Stimulated activated CD4-positive, alpha-beta T cell treated with anti-CD3 and anti-CD28 coated beads, Interleukin-2, amount 100 ng/mL, for 24 hours (primary cell): ENCODE results near the gene RAB40C.

ENCODE experiments used
- DNase-seq, 2 donors: peaks; one replicate each; pipeline ENCODE4 v3.0.0-alpha.2; 2020

RAB40C gene

DNA sequence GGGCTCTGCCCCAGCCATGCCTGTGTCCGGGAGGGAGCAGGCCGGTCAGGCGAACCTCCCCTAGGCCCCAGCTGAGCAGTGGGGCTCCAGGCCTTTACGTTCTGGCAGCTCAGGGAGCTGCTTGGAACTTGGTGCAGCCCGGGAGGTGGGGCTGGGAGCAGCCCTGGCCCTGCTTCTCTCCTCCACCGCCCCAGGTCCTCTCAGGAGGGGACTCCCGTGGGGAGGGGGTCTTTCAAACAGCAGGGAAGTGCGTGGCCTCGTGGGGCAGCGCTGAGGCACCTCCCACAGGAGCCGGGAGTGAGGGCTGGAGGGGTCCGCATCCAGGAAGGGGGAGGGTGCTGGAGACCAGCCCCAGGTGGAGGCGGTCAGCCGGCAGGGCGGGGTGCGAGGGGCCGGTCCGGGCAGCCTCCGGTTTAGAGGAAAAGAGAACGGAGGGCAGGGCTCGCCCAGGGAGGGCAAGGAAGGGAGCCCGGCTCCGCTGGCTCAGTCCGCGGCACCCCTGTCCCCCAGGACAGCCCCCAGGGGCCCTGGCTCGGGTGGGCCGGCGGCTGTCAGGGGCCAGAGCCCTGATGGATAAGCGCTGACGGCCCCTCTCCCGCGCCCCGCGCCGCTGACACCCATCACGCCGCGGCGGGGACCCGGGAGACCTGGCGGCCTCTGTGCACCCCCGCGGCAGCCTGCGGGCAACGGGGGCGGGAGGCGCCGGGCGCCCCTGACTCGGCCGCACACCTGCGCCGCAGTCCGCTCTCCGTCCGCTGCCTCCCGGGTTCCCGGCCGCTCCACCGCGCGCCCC is 30.3 kb upstream of the RAB40C start:
- DNase-seq = no peak

DNA sequence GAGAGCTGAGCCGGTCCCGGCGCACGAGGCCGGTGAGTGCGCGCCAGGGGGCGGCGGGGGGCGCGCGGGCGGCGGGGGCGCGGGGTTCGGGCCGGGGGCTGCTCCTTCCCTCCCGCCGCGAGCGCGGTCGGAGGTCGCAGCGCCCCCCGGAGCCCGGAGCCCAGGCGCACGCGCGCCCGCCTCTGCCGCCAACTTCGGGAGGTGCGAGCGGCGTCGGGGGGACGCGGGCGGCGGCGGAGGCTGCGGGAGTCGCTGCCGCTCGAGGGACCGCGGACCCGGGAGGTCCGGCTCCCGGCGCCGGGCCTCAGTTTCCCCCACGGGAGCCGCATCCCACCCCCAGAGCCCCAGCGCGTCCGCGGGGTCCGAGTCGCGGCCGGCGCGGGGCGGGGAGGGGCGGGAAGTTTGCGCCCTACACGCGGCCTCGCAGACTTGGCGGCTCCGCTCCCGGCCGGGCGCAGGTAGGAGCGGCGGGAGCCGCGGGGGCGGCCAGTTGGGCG is 29.6 kb upstream of the RAB40C start, which contains the start of gene PRR35:
Gene PRR35 (plus strand): TSS at position 191 of the 497 bp plus-strand sequence. CDS start 2,901 bp downstream, outside the sequence.
- no peak for DNase-seq

DNA sequence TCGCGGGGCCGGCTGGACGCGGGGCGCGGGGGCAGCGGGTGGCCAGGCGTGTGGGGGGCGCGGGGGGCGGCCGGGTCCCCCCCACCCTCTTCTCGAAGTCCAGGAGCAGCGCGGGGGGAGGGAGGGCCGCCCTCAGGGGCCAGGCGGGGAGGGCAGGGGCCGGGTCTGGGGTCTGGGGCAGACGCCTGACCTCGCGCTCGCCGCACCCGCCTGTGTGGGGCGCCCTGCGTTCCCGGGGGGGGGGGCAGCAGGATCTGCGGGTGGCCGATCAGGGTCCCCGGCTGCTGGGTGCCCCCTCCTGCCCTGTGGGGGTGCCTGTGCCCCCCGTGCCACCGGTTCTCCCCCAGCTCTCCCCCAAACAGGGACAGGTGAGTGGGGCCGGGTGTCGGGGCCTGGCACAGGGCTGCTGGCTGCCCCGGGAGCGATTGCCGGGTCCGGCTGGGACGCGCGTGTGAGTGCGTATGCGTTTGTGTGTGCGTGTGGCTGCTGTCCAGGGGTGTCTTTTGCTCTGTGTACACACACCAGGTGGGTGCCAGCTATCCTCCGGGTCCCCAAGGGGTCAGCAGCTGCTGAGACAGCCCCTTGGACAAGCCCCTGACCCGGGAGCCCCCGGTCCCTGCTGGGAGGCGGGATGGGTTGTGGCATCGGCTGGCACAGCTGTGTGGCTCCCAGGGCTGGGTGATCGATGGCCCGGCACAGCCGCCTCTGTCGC is 29.0 kb upstream of the RAB40C start:
- no peak for DNase-seq

DNA sequence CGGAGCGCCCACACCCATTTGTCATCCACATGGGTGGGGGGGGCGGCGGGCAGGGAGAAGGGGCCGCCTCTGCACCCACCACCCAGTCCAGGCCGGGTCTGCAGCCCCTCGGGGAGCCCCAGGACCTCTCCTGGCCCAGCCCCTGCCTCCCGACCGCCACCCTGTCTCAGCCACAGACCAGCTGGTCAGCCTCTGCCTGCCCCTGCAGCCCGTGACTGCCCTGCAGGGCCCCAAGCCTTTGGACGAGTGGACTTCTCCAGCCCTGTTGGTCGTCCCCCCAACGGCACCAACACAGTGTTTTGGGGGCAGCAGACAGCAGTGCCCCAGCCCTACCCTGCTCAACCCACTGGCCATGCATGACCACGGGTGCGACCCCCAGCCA is 28.5 kb upstream of the RAB40C start:
- DNase-seq = no peak

DNA sequence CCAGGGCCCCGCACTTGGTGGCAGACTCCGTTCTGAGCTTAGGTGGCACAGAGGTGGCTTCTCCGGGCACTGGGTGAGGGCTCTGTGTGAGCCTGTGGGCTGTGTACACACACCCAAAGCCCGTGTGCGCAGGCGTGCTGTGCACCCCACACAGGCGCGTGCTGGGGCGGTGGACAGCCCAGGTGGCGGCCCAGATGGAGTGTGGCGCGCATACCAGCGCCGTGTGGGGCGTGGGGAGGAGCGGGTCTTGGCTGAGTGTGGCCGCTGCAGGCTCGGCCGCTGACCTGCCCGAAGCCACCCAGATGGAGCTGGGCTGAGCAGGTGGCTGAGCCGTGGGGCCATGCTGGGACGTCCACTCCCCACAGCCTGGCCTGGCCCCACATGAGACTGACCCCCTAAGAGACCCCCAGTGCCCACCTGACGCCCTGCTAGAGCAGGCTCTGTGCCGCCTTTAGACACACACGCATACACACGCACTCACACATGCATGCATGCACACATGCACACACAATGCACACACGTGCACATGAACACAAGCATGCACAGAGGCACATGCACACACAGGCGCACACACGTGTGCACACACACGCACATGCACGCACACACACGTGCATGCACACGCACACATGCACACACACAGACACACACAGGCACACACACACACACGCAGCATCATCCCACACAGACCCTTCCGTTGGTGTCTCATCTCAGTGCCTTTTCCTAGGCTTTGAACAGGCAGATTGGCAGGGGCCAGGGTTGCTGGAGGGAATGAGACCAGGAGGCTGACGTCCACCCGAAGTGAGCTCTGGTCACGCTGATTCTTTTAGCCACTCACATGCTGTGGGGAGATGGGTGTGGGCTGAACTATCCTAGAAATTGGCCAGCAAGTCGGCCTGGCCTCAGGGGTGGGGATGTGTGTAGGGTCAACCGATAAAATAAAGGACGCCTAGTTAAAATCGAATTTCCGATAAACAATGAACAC is 27.6 kb upstream of the RAB40C start:
- no peak for DNase-seq

DNA sequence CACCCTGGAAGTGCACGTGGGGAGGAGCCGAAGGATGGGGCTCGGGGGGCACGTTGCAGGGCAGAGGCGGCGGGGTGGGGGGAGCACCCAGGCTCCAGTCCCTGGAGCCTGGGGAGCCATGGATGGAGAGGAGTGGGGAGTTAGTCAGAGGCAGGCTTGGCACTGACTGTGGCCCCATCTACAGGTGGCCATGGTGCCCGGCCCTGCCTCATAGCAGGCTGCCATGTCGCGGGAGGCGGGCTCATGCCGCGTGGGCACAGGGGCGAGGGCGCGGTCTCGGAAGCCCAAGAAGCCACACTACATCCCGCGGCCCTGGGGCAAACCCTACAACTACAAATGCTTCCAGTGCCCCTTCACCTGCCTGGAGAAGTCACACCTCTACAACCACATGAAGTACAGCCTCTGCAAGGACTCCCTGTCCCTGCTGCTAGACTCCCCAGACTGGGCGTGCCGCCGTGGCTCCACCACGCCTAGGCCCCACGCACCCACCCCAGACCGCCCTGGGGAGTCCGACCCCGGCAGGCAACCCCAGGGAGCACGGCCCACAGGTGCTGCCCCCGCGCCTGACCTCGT is 26.7 kb upstream of the RAB40C start:
- DNase-seq = no peak

DNA sequence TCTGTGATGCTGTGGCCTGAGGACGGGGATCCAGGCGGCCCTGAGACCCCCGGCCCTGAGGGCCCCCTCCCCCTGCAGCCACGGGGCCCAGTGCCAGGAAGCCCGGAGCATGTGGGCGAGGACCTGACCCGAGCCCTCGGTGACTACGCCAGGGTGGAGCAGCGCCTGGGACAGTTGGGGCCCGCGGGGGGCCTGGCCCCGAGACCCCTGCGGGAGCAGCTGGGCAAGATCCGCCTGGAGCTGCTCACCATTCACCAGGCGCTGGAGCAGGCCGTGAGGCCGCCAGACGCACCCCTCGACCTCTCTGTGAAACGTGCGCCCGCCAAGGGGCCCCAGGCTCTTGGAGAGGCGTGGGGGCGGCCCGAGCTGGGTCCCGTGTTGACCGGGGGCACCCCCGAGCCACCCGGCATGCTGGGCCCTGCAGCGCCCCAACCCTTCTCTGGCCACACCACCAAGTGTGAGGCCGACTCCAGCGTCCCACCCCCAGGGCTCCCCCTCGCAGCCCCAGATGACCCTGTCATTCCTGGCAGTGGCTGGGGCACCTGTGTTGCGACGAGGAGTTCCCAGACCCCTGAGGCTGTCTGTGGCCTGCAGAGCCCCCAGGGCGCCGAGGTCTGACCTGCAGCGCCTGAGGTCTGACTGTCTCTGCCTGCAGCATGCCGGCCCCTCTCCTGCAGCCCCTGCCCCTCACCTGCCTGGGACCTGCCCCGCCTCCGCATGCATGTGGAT is 25.0 kb upstream of the RAB40C start:
- no peak for DNase-seq

DNA sequence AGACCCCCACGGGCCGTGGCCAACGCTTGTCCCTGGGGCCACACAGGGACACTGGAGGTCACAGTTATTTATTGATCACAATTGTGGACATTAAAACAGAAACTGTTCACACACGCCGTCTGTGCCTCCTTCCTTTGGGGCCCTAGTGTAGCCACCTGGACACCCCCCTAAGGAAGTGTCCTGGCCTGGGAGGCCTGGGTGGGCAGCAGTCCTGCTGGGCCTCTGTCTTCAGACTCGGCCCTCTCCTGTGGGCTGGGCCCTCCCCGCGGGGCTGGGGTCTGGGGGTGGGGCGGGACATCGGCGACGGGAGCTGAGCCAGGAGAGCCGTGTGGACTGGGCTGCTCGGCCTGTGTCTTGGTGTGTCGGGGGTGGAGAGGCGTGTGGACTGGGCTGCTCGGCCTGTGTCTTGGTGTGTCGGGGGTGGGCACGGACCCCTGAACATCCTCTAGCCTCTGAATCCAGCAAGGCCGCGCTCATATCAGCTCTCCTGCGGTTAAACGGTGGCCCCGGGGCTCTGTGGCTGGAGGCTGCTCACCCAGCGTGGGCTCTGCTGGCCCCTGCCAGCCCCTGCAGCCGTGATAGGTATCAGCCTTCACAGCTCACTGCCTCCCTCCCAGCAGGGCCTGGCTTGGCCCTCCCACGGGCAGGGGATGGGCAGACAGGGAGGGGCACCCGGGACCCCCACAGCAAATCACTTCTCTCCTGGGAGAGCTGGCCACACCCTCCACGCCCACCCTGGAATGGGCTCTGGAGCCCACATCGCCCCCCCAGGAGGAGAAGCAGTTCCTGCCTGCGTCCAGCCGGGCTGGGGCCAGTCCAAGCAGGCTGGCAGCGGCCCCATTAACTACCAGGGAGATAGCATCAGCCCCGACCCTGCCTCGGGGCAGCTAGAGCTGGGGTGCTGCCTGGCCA is 24.2 kb upstream of the RAB40C start:
- no peak for DNase-seq

DNA sequence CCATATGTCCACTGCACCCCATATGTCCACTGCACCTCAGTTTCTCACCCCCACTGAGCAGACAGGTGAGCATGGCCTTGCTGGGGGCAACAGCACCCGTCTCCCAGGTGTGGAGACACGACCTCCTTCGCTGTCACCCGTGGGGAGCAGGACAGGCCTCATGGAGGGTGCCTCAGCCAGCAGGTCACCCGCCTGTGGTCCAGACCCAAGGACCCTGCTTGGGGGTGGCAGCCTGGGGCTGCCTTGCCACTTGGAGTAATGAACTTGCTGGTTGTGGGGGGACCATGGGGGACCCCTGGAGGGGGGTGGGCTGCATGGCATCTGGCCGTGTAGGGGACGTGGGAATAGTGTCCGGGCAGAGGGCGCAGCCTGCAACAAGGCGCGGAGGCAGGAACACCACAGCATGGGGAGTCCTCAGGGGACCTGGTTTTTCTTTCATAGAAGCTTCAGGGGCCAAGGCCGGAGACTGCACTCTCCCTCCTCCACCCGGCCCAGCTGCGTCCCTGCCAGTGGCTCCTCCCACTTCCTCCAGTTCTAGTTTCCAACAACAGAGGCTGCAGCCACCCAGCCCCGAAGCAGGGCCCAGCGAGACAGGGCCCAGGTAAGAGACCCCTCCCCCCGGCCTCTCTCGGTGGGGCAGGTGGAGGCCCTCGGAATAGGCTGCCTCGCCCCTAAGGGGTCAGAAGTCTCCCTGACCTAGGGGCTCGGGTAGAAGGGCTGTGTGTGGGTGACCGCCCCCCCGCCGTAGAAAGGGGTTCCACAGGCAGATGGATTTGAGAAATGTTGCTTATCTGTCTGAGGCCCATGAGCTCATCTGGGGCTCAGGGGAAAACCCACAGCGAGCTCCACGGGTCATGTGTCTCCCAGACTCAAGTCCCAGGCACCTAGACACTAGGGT is 23.1 kb upstream of the RAB40C start, which contains the start of gene NHLRC4:
Gene NHLRC4 (plus strand): TSS at position 531 of the 898 bp plus-strand sequence. CDS start 1,043 bp downstream, outside the sequence.
- peak; percentile 52 to 60 for DNase-seq

DNA sequence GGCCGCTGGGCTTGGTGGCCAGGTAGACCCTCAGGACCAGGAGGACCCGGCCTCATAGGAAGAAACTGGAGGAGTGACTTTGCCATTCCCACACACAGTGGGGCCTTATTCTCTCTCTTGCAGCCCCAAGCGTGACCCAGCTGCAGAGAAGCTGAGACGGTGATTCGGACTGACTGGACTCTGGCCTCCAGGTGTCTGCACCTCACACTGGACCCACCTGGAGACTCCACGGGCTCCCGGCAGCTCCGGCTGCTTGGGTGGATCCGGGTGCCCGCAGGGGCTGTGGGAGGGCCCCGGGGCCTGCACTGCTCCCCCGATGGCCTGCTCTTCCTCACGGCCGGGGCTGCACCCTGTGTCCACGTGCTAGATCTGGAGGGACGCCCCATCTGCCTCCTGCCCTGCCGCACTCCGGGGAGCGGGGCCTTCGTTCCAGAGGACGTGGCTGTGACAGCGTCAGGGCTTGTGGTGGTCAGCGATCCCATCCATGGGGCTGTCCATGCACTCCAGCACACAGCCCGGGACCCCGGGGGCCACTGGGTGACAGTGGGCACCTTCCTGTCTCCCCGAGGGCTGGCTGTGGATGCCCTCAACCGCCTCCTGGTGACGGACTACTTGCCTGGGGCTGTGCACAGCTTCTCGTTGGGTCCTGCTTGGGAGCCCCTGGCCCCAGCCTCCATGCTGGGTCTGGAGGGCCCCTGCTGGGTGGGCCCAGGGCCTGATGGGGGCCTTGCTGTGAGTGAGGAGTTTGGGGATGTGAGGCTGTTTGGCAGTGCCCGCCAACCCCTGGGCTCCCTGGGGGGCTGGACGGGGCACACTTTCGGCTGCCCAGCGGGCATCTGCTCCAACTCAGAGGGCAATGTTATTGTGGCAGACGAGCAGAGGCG is 22.3 kb upstream of the RAB40C start:
- no peak for DNase-seq

DNA sequence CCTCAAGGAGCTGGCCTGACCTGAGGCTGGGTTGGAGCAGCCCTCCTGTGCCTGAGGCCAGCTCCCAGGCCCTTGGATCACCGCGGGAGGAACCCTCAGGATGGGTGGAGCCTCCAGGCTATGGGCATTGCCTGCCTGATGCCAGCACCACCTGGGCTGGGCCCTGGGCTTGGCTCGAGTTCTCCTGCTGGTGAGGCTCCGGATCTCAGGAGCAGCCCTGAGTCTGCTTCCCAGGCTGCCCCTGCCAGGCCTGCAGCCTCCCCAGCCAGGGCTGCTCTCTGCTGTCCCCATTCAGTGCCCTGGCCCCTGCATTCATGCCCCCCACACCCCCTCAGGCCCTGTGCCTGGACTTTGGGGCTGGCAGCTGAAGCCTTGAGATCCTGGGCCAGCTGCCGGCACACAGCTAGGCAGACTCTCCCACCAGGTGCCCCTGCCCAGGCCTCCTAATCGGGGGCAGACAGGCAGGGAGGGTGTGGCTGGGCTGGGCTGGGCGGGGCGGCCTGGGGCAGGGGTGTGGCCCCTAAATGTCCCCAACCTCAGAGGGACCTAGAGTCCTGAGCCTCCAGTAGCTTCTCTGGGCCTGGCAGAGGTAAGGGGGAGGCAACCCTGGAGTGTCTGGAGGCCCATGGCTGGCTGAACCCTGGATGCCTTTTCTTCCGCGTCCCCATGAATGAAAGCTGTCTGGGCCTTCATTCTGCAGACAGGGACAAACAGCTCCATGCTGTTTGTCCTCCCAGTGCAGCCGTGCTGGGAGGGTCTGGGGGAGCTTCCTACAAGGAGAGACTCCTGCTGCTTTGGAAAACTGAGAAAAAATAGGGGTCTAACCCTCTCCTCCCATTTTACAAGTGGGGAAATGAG is 21.2 kb upstream of the RAB40C start:
- no peak for DNase-seq

DNA sequence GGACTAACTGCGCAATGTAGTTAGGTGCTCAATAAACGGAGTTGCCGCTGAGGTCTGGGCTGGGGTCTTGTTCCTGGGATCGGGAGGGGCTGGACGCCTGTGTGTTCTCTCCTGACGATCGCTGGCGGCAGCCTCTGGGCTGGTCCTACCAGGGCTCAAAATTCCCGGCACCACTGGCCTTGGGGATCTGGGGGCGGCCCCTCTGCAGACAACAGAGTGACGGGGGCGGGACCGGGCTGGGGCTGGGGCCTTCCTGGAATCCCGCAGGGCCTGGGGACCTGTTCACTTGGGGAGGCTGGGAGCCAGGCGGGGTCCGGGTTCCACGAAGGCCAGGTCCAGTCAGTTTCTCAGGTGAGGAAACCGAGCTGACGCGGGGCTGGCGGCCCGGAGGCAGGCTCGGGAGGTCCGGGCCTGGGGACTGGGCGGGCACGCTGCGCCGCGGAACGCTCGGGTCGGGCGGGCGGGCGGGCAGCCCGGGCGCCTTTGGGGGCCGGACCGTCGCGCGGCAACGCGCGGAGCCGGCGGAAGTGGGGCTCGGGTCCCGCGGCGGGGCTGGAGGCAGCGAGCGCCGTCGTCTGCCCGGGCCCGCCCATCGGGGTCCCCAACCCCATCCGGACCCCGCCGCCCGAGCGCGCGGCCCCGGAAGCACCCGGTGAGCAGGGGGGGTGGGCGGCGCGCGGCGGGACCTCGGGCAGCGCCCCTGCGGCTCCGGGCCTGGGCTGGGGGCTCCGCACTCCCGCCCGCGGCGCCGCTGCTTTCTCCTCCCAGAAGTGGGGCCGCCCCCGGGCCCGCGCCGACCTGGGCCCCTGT is 20.2 kb upstream of the RAB40C start, which contains the start of gene PIGQ:
Gene PIGQ (plus strand): TSS at position 524 of the 810 bp plus-strand sequence. CDS start 4,107 bp downstream, outside the sequence.
- DNase-seq = peak; percentile 67 to 77

DNA sequence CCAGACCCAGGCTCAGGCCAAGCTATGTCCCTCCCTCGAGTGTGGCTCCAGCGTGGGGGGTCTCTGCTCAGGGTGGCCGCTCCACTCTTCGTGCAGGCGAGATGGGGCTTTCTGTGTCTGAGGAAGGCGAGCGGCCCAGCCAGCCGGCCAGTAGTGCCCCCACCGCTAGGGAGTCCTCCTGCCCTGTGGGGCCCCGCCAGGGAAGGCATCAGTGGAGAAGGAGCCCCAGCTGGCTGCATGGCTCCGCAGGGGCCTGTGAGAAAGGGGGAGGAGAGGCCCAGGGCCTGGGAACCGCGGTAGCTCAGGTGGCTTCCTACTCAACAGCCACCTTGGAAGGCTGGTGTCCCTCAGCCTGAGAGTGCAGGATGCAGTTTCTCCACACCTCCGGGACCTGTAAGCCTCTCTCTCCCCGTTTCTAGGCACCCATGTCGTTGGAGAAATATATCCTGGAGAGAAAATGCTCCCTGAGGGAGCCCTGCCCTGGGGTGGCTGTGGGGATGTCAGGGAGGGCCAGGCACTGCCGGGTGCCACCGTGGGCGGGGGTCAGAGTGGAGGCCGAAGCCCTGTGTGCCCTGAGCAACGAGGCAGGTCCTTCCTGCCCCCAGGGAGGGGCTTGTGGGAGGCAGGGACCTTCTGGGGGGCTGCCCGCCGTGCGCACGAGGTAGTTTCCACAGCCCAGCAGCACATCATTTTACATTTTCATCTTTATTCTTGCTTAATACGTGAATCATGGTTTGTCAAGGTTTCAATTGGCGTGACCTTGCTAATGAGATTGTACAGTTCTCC is 16.8 kb upstream of the RAB40C start:
- no peak for DNase-seq

DNA sequence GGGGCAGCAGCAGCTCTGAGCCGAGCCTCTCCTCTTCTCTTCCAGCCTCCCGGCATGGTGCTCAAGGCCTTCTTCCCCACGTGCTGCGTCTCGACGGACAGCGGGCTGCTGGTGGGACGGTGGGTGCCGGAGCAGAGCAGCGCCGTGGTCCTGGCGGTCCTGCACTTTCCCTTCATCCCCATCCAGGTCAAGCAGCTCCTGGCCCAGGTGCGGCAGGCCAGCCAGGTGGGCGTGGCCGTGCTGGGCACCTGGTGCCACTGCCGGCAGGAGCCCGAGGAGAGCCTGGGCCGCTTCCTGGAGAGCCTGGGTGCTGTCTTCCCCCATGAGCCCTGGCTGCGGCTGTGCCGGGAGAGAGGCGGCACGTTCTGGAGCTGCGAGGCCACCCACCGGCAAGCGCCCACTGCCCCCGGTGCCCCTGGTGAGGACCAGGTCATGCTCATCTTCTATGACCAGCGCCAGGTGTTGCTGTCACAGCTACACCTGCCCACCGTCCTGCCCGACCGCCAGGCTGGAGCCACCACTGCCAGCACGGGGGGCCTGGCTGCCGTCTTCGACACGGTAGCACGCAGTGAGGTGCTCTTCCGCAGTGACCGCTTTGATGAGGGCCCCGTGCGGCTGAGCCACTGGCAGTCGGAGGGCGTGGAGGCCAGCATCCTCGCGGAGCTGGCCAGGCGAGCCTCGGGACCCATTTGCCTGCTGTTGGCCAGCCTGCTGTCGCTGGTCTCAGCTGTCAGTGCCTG is 15.7 kb upstream of the RAB40C start:
- DNase-seq = no peak
